H1 (cell line): ENCODE results near the gene GPANK1. TPM values are rescaled to one million over a fixed set of nuclear protein-coding genes. Genes with fewer than 3 reads are reported as not detected.

Experiments used
- CHD2 ChIP-seq: IDR thresholded peaks from 2 replicates; pipeline ENCODE4 v1.6.1; 2012; ENCODE audit warnings: low read length, improper control_type of control experiment
- EZH2 ChIP-seq: fragments of 200-600 bp; sonication (generic); IDR thresholded peaks from 2 replicates; pipeline ENCODE4 v1.7.1; 2012; ENCODE audit warnings: low read depth, mild to moderate bottlenecking, moderate library complexity, low read length, inconsistent platforms; ENCODE audit not compliant: severe bottlenecking
- HDAC2 ChIP-seq, 2 experiments: fragments of 300-600 bp in 1 of 2; sonication (generic) in 1 of 2; IDR thresholded peaks; 2 replicates each; pipeline ENCODE4 v1.6.1; 2011 to 2012; ENCODE audit warnings: low read depth in 2 of 2, low read length in 2 of 2, mild to moderate bottlenecking in 2 of 2, moderate library complexity in 2 of 2, borderline replicate concordance in 1 of 2, inconsistent platforms in 1 of 2
- NANOG ChIP-seq: IDR thresholded peaks from 2 replicates; pipeline ENCODE4 v1.6.1; 2011; ENCODE audit warnings: low read length, low read depth, mild to moderate bottlenecking, inconsistent platforms; ENCODE audit not compliant: insufficient read depth, poor library complexity, severe bottlenecking
- SP1 ChIP-seq: IDR thresholded peaks from 2 replicates; pipeline ENCODE4 v1.6.1; 2011; ENCODE audit warnings: low read depth, low read length
- SRF ChIP-seq: IDR thresholded peaks from 2 replicates; pipeline ENCODE4 v1.6.1; 2011; ENCODE audit warnings: mild to moderate bottlenecking, low read depth, low read length, moderate library complexity
- polyA plus RNA-seq, 7 experiments: library from polyadenylated mRNA; depleted of rRNA in 3 of 7; stranded (reverse) in 5 of 7; unstranded in 2 of 7; fragments of >200 nt in 5 of 7; fragments of 200-250 nt in 2 of 7; gene quantifications; 1 replicate in 5 of 7; 2 replicates in 1 of 7; 4 replicates in 1 of 7; pipeline versions ENCODE4 v1.2.1 to v1.2.3, GENCODE V29; 2011 to 2013; ENCODE audit warnings: missing spikeins in 2 of 7, mixed read lengths in 2 of 7
- total RNA-seq: library from RNA; stranded (reverse); fragmentation: NEBNext Ultra II Directional; extraction: Animal tissue kit (Norgen Biotek cat#: 25700); gene quantifications from 2 replicates; pipeline ENCODE4 v1.2.1, GENCODE V29; 2021

The GPANK1 gene
- total and polyA plus RNA-seq, 2 of the 8 experiments (the other 6 are each of a cell fraction or from before 2014, with no cell fraction given): 24.5 to 30.2 TPM

GRCh38 chr6:31700740-31701401, 36.1 kb upstream of the GPANK1 start (continued):
- TF ChIP-seq SP1 (no peak), HDAC2 (IDR thresholded peaks at IDR 0.05; ENCODE audit: borderline replicate concordance in 1 of 2, low read depth in 2 of 2, low read length in 2 of 2) (no peak), EZH2 (no peak), SRF (no peak), CHD2 (no peak), NANOG (no peak)
